Measurements from ENCODE around the gene CTNS. TPM values are rescaled to one million over a fixed set of nuclear protein-coding genes. Genes with fewer than 3 reads are reported as not detected.

The CTNS gene
- total RNA-seq, 1 experiment from 2014 or later: 7.1 TPM

GRCh38 chr17:3622977-3623594 lies 13.5 kb upstream of the CTNS start:
- Mint-ChIP-seq H3K27ac (ENCODE audit: low read depth, unreplicated experiment) (no peak overlapping the region), H3K9me3 (ENCODE audit: unreplicated experiment) (no peaks in the 10 kb centered on the region), H3K4me1 (ENCODE audit: insufficient read depth, unreplicated experiment) (no peaks in the 10 kb centered on the region), H3K27me3 (ENCODE audit: insufficient read depth, unreplicated experiment) (no peaks in the 10 kb centered on the region), H3K4me3 (ENCODE audit: unreplicated experiment) (no peak overlapping the region), H3K36me3 (ENCODE audit: insufficient read depth, unreplicated experiment) (peaks cover 74% of the 10 kb centered on the region)
- ChIA-PET CTCF (interaction anchor here (0.6 kb wide), 1 partner anchor 207 kb away, joined by 6 read pairs; no protein-coding TSS in a partner anchor), POLR2A (interaction anchor here (0.5 kb wide), 1 partner anchor 574 kb away, joined by 3 read pairs; no protein-coding TSS in a partner anchor)
- no TSS peak for BruUV-seq (replicated peaks)
- DNase-seq (ENCODE audit: unreplicated experiment): no peak
- intact Hi-C loops (cut with micrococcal nuclease): no loop called here
- no peak for TF ChIP-seq CTCF (IDR thresholded peaks at IDR 0.05; ENCODE audit: unreplicated experiment)

DNA sequence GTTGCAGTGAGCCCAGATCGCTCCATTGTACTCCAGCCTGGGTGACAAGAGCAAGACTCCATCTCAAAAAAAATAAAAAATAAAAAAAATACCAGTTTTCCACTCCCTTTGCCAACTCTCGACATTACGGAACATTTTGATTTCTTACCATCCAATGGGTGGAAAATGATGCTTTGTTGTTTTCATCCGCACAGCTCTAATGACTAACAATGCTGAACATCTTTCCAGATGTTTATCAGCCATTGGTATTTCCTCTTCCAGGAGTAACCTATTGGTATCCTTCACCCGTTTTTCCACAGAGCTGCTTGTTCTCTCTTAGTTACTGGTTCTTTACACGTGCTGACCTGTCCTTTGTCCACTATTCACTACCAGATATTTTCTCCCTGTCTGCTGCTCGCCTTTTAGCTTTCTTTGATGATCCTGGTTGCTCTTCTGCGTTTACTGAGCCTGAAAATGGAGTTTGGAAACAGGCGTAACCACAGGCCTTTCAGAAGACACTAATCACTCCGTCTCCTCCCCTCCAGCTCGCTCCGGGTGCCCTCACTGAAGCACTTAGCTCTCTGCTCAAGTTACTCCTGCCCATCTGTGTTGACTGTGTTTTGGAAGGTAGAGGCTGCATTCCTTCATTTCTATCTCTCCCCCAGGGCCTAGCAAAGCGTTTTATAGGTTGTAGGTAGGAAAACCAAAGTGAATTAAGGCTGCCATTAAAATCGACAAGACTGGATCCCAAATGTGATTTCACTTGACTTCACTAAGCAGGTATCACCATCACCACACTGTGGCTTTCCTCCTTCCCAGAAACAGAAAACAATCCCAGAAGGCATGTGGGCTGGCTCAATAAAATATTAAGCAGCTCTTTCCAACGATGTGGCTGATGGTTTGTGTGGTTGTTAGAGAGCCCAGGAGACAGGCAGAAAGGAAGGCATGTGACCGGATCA lies 9.5 kb upstream of the CTNS start:
- Mint-ChIP-seq H3K27me3 (ENCODE audit: insufficient read depth, unreplicated experiment) (no peaks in the 10 kb centered on the region), H3K4me1 (ENCODE audit: insufficient read depth, unreplicated experiment) (no peaks in the 10 kb centered on the region), H3K27ac (ENCODE audit: low read depth, unreplicated experiment) (no peak overlapping the region), H3K9me3 (ENCODE audit: unreplicated experiment) (no peaks in the 10 kb centered on the region), H3K36me3 (ENCODE audit: insufficient read depth, unreplicated experiment) (peaks cover 59% of the 10 kb centered on the region), H3K4me3 (ENCODE audit: unreplicated experiment) (no peak overlapping the region)
- POLR2A ChIA-PET: interaction anchor here (0.7 to 2.4 kb wide), 3 partner anchors 9 to 20 kb away, joined by 3 to 10 read pairs (median 4); partner anchors contain the start of genes CTNS and SHPK
- CTCF ChIA-PET: interaction anchor here (0.7 to 0.8 kb wide), 2 partner anchors 22 to 584 kb away, joined by 3 read pairs; no protein-coding TSS in a partner anchor
- no TSS peak for BruUV-seq (replicated peaks)
- DNase-seq (ENCODE audit: unreplicated experiment): no peak
- intact Hi-C loops (cut with micrococcal nuclease): no loop called here
- no peak for TF ChIP-seq CTCF (IDR thresholded peaks at IDR 0.05; ENCODE audit: unreplicated experiment)

- Mint-ChIP-seq H3K27me3 (ENCODE audit: insufficient read depth, unreplicated experiment) (no peaks in the 10 kb centered on the region), H3K27ac (ENCODE audit: low read depth, unreplicated experiment) (no peak overlapping the region), H3K9me3 (ENCODE audit: unreplicated experiment) (no peaks in the 10 kb centered on the region), H3K36me3 (ENCODE audit: insufficient read depth, unreplicated experiment) (peaks cover 59% of the 10 kb centered on the region), H3K4me3 (ENCODE audit: unreplicated experiment) (no peak overlapping the region), H3K4me1 (ENCODE audit: insufficient read depth, unreplicated experiment) (no peaks in the 10 kb centered on the region)
- intact Hi-C loops (cut with micrococcal nuclease): no loop called here
- ChIA-PET POLR2A (interaction anchor here (2.4 kb wide), 1 partner anchor 9 kb away, joined by 10 read pairs; the partner anchor contains the start of genes CTNS and SHPK), CTCF (interaction anchor here (0.6 to 0.8 kb wide), 3 partner anchors 21 to 584 kb away, joined by 3 read pairs; no protein-coding TSS in a partner anchor)
- no peak for DNase-seq (ENCODE audit: unreplicated experiment)
- no peak for TF ChIP-seq CTCF (IDR thresholded peaks at IDR 0.05; ENCODE audit: unreplicated experiment)
- BruUV-seq (replicated peaks): no TSS peak
Observed at GRCh38 chr17:3627769-3628167, 8.8 kb upstream of the CTNS start.

- no peak for DNase-seq (ENCODE audit: unreplicated experiment)
- no TSS peak for BruUV-seq (replicated peaks)
- H3K27me3 Mint-ChIP-seq (ENCODE audit: insufficient read depth, unreplicated experiment): no peaks in the 10 kb centered on the region
- no peak for TF ChIP-seq CTCF (IDR thresholded peaks at IDR 0.05; ENCODE audit: unreplicated experiment)
- H3K36me3 Mint-ChIP-seq (ENCODE audit: insufficient read depth, unreplicated experiment): peaks cover 43% of the 10 kb centered on the region
- peaks cover 7% of the 10 kb centered on the region for H3K4me1 Mint-ChIP-seq (ENCODE audit: insufficient read depth, unreplicated experiment)
- H3K9me3 Mint-ChIP-seq (ENCODE audit: unreplicated experiment): no peaks in the 10 kb centered on the region
- ChIA-PET POLR2A (no interaction called here), CTCF (interaction anchor here (0.5 to 0.6 kb wide), 3 partner anchors 38 to 624 kb away, joined by 3 read pairs; no protein-coding TSS in a partner anchor)
- intact Hi-C loops (cut with micrococcal nuclease): no loop called here
- H3K4me3 Mint-ChIP-seq (ENCODE audit: unreplicated experiment): no peak overlapping the region
- H3K27ac Mint-ChIP-seq (ENCODE audit: low read depth, unreplicated experiment): no peak overlapping the region
Observed at GRCh38 chr17:3630781-3631180, 5.8 kb upstream of the CTNS start.

All from MCF 10A (cell line).